Measurements from ENCODE around the gene CYBC1. TPM values are rescaled to one million over a fixed set of nuclear protein-coding genes. Genes with fewer than 3 reads are reported as not detected.

The CYBC1 gene
- total and polyA plus RNA-seq, 8 donors, result 35.9 to 196 (median 44.3) TPM

GRCh38 chr17:82428546-82428945 lies 22.0 kb downstream of the CYBC1 start:
- H3K27me3 ChIP-seq, result no peaks in the 10 kb centered on the region
- peaks cover 0 to 35% (median 16%) of the 10 kb centered on the region in 4 donors for H3K36me3 ChIP-seq
- WGBS, 5 donors, result 95 to 100% (median 99%) methylated on average over 3 of the region's 3 CpGs
- TF ChIP-seq POLR2A (IDR thresholded peaks at IDR 0.05) (no peak), POLR2AphosphoS5 (IDR thresholded peaks at IDR 0.05) (no peak), EP300 (IDR thresholded peaks at IDR 0.05) (no peak), CTCF (IDR thresholded peaks at IDR 0.05) (no peak)
- H3K9me3 ChIP-seq, result no peaks in the 10 kb centered on the region
- H3K4me3 ChIP-seq, result no peak overlapping the region
- H3K4me1 ChIP-seq, result no peaks in the 10 kb centered on the region
- DNase-seq, result no peak
- intact Hi-C loops (cut with DNase I; ENCODE audit: low total_unique reads), result no loop called here
- no peak overlapping the region for H3K27ac ChIP-seq

- H3K27ac ChIP-seq, result no peak overlapping the region
- WGBS, 5 donors, result 89 to 100% (median 98%) methylated on average over 2 of the region's 2 CpGs
- DNase-seq, result no peak
- peaks cover 0 to 7% (median 3%) of the 10 kb centered on the region in 4 donors for H3K9me3 ChIP-seq
- H3K4me3 ChIP-seq, result no peak overlapping the region
- peaks cover 10 to 47% (median 25%) of the 10 kb centered on the region in 4 donors for H3K36me3 ChIP-seq
- TF ChIP-seq EP300 (IDR thresholded peaks at IDR 0.05) (no peak), POLR2AphosphoS5 (IDR thresholded peaks at IDR 0.05) (no peak)
- no peaks in the 10 kb centered on the region for H3K27me3 ChIP-seq
- intact Hi-C loops (cut with DNase I; ENCODE audit: low total_unique reads), result no loop called here
- H3K4me1 ChIP-seq, result peaks cover 0 to 5% (median 1%) of the 10 kb centered on the region in 4 donors
Observed at GRCh38 chr17:82424863-82425159, 25.7 kb downstream of the CYBC1 start.

- TF ChIP-seq POLR2A (IDR thresholded peaks at IDR 0.05) (no peak), EP300 (IDR thresholded peaks at IDR 0.05) (no peak), CTCF (IDR thresholded peaks at IDR 0.05) (peak in 2 of 7 experiments; percentile 60 to 62), POLR2AphosphoS5 (IDR thresholded peaks at IDR 0.05) (no peak)
- peaks cover 10 to 43% (median 22%) of the 10 kb centered on the region in 4 donors for H3K36me3 ChIP-seq
- WGBS, 5 donors, result 83 to 87% (median 86%) methylated on average over 25 of the region's 25 CpGs
- DNase-seq, result peak; percentile 45 to 54
- no peak overlapping the region for H3K4me3 ChIP-seq
- peaks cover 0 to 7% (median 3%) of the 10 kb centered on the region in 4 donors for H3K9me3 ChIP-seq
- no peaks in the 10 kb centered on the region for H3K27me3 ChIP-seq
- intact Hi-C loops (cut with DNase I; ENCODE audit: low total_unique reads), result no loop called here
- H3K4me1 ChIP-seq, result peaks cover 0 to 11% (median 6%) of the 10 kb centered on the region in 4 donors
- H3K27ac ChIP-seq, result no peak overlapping the region
Observed at GRCh38 chr17:82424001-82424862, 26.3 kb downstream of the CYBC1 start.

GRCh38 chr17:82419540-82419939 lies 31.0 kb downstream of the CYBC1 start:
- 66 to 84% (median 79%) methylated on average over 2 of the region's 2 CpGs for WGBS, 5 donors
- H3K27ac ChIP-seq, result peak overlapping the region in 2 of 5 donors; percentile 93
- no peak for DNase-seq
- H3K27me3 ChIP-seq, result no peaks in the 10 kb centered on the region
- peak overlapping the region in 3 of 4 donors; percentile 74 to 92 (median 86) for H3K4me3 ChIP-seq
- intact Hi-C loops (cut with DNase I; ENCODE audit: low total_unique reads), result no loop called here
- TF ChIP-seq POLR2AphosphoS5 (IDR thresholded peaks at IDR 0.05), result no peak
- TF ChIP-seq EP300 (IDR thresholded peaks at IDR 0.05), result no peak
- TF ChIP-seq POLR2A (IDR thresholded peaks at IDR 0.05), result no peak
- TF ChIP-seq CTCF (IDR thresholded peaks at IDR 0.05), result no peak
- peaks cover 6 to 34% (median 23%) of the 10 kb centered on the region in 4 donors for H3K4me1 ChIP-seq
- H3K9me3 ChIP-seq, result peaks cover 0 to 7% (median 3%) of the 10 kb centered on the region in 4 donors
- peaks cover 10 to 35% (median 18%) of the 10 kb centered on the region in 4 donors for H3K36me3 ChIP-seq
